K562 (cell line): ENCODE results near the gene MAZ. TPM values are rescaled to one million over a fixed set of nuclear protein-coding genes. Genes with fewer than 3 reads are reported as not detected.

ENCODE experiments used
- CEBPB ChIP-seq: fragments of 450-650 bp; IDR thresholded peaks from 2 replicates; pipeline ENCODE4 v1.6.1; 2016; ENCODE audit warnings: missing genetic modification characterization, missing compliant biosample characterization
- CREBBP ChIP-seq: IDR thresholded peaks from one replicate; pipeline ENCODE4 v1.6.1; 2012; ENCODE audit warnings: low read depth, mild to moderate bottlenecking, control low read depth, inconsistent platforms, low read length
- FOXK2 ChIP-seq, 2 experiments: fragments of 450-650 bp; IDR thresholded peaks in 1 of 2; conservative IDR thresholded peaks in 1 of 2; 2 replicates each; pipeline ENCODE4 v1.6.1; 2016; ENCODE audit warnings: low read depth in 2 of 2, mild to moderate bottlenecking in 1 of 2
- HBP1 ChIP-seq: fragments of 450-650 bp; formaldehyde crosslinking; IDR thresholded peaks from 2 replicates; pipeline ENCODE4 v1.4.0; 2022; ENCODE audit warnings: missing genetic modification characterization
- ILF3 ChIP-seq: fragments of 450-650 bp; IDR thresholded peaks from 2 replicates; pipeline ENCODE4 v1.6.1; 2018; ENCODE audit warnings: antibody characterized with exemption, mild to moderate bottlenecking, moderate library complexity, borderline replicate concordance
- PHB ChIP-seq: fragments of 250-450 bp; sonication (Bioruptor Pico); IDR thresholded peaks from 2 replicates; pipeline ENCODE4 v1.5.0; 2021
- PRDM10 ChIP-seq: fragments of 450-650 bp; IDR thresholded peaks from 2 replicates; pipeline ENCODE4 v1.6.1; 2018; ENCODE audit not compliant: partially characterized antibody
- SMAD2 ChIP-seq: fragments of 150-350 bp; IDR thresholded peaks from 2 replicates; pipeline ENCODE4 v1.6.1; 2014; ENCODE audit warnings: low read depth, mild to moderate bottlenecking, low read length
- SP1 ChIP-seq: sonication (generic); formaldehyde crosslinking; IDR thresholded peaks from 2 replicates; pipeline ENCODE4 v1.8.1; 2022; ENCODE audit warnings: mild to moderate bottlenecking, missing genetic modification reagents
- ZNF79 ChIP-seq: fragments of 250-450 bp; sonication (Bioruptor Pico); IDR thresholded peaks from 2 replicates; pipeline ENCODE4 v1.4.0; 2020; ENCODE audit warnings: low read depth, mild to moderate bottlenecking, moderate library complexity
- ZNF830 ChIP-seq: fragments of 250-450 bp; sonication (Bioruptor Pico); IDR thresholded peaks from 2 replicates; pipeline ENCODE4 v1.5.0; 2021; ENCODE audit warnings: mild to moderate bottlenecking
- polyA plus RNA-seq, 8 experiments: library from polyadenylated mRNA; depleted of rRNA in 4 of 8; stranded (reverse) in 5 of 8; unstranded in 3 of 8; fragments of >200 nt; fragmentation: Nextera tagmentation in 2 of 8; fragmentation: Illumina TruSeq in 1 of 8; extraction: Ambion mirVana in 2 of 8; extraction: Trizol in 1 of 8; gene quantifications; 2 replicates each; pipeline versions ENCODE4 v1.2.1 to v1.2.3, GENCODE V29; 2011 to 2014; ENCODE audit warnings: inconsistent platforms in 1 of 8, missing spikeins in 1 of 8
- total RNA-seq, 7 experiments: library from RNA; depleted of rRNA in 6 of 7; stranded (reverse); fragments of >200 nt in 6 of 7; fragmentation: Illumina TruSeq in 2 of 7; extraction: Trizol in 2 of 7; gene quantifications; 2 replicates each; pipeline versions ENCODE4 v1.2.1 to v1.2.3, GENCODE V29; 2011 to 2021; ENCODE audit warnings: low replicate concordance in 1 of 7
- TF ChIP-seq, protein P1 (sequence below): sonication (generic); formaldehyde crosslinking; IDR thresholded peaks from 2 replicates; pipeline ENCODE4 v1.8.1; 2023; ENCODE audit warnings: mild to moderate bottlenecking, missing genetic modification reagents
- TF ChIP-seq, protein P2 (sequence below), 2 experiments: fragments of 200-800 bp in 1 of 2; sonication (Bioruptor generic) in 1 of 2; sonication (generic) in 1 of 2; formaldehyde crosslinking in 1 of 2; IDR thresholded peaks in 1 of 2; conservative IDR thresholded peaks in 1 of 2; 2 replicates each; pipeline versions ENCODE4 v1.5.0 to v1.6.1; 2016 to 2020; ENCODE audit warnings: missing compliant biosample characterization in 1 of 2, missing genetic modification characterization in 1 of 2, missing genetic modification reagents in 1 of 2

The MAZ gene
- total and polyA plus RNA-seq, 9 of the 15 experiments (the other 6 are each of a cell fraction or from before 2014, with no cell fraction given), result 45.4 to 532 (median 250) TPM

DNA sequence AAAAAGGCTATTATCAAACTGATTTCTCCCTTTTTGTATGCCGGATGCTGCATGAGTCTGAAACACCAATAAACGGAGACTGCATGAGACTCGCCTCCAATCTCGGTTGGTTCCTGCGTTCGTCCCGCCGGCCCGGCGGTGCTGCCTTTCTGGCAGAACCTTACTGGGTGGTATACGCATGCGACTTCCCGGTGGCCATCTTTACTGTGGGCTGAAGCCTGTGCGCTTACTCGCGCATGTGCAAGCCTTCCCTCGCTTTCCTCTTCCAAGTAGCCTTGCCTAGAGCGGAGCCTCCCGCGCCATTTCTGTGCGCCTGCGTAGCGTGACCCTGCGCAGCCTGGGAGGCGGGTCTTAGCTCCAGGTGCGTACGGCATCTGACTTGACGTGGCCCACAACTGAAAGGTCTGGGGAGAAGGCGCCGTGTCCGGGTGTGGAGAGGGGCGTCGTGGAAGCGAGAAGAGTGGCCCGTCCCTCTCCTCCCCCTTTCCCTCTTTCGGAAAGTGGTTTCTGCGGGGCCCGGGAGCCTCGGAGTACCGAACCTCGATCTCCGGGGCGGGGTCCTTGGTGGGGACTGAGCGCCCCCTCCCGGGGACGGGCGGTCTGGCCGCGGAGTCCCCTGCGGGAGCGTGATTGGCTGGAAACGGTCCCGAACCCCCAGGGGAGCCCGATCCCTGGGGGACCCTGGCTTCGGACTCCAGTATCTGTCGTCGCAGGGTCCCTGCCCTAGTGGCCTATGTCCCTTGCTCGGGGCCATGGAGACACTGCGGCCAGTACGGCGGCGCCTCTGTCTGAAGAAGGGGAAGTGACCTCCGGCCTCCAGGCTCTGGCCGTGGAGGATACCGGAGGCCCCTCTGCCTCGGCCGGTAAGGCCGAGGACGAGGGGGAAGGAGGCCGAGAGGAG is 9.7 kb downstream of the MAZ start, which contains the start of gene PAGR1 (continued):
- TF ChIP-seq PRDM10, result peak; percentile 87
- TF ChIP-seq, protein P1, sequence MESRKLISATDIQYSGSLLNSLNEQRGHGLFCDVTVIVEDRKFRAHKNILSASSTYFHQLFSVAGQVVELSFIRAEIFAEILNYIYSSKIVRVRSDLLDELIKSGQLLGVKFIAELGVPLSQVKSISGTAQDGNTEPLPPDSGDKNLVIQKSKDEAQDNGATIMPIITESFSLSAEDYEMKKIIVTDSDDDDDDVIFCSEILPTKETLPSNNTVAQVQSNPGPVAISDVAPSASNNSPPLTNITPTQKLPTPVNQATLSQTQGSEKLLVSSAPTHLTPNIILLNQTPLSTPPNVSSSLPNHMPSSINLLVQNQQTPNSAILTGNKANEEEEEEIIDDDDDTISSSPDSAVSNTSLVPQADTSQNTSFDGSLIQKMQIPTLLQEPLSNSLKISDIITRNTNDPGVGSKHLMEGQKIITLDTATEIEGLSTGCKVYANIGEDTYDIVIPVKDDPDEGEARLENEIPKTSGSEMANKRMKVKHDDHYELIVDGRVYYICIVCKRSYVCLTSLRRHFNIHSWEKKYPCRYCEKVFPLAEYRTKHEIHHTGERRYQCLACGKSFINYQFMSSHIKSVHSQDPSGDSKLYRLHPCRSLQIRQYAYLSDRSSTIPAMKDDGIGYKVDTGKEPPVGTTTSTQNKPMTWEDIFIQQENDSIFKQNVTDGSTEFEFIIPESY (CRISPR knock-in tag), result peak; percentile 69; the same call in 1 of the 2 replicates
- TF ChIP-seq PHB, result no peak; the same call in 1 of the 2 replicates
- no peak for TF ChIP-seq ZNF79
- TF ChIP-seq, protein P2, sequence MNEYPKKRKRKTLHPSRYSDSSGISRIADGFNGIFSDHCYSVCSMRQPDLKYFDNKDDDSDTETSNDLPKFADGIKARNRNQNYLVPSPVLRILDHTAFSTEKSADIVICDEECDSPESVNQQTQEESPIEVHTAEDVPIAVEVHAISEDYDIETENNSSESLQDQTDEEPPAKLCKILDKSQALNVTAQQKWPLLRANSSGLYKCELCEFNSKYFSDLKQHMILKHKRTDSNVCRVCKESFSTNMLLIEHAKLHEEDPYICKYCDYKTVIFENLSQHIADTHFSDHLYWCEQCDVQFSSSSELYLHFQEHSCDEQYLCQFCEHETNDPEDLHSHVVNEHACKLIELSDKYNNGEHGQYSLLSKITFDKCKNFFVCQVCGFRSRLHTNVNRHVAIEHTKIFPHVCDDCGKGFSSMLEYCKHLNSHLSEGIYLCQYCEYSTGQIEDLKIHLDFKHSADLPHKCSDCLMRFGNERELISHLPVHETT (CRISPR knock-in tag; conservative IDR thresholded peaks at IDR 0.05 in 1 of 2, IDR thresholded peaks at IDR 0.05 in 1 of 2), result no peak; a peak in 1 of 4 replicates
- peak; percentile 59 to 81; a peak in 3 of 4 replicates for TF ChIP-seq FOXK2 (conservative IDR thresholded peaks at IDR 0.05 in 1 of 2, IDR thresholded peaks at IDR 0.05 in 1 of 2; ENCODE audit: low read depth in 2 of 2)
- no peak for TF ChIP-seq ILF3
- TF ChIP-seq HBP1 (CRISPR knock-in tag), result peak; percentile 87
- no peak for TF ChIP-seq CREBBP
- no peak for TF ChIP-seq ZNF830 (CRISPR knock-in tag)
- no peak for TF ChIP-seq SMAD2
- TF ChIP-seq CEBPB (tag), result no peak
- peak; percentile 93; the same call in 1 of the 2 replicates for TF ChIP-seq SP1 (CRISPR knock-in tag)
